Subcutaneous adipose tissue (tissue), 4 donors: Measurements from ENCODE around the gene VRK1. TPM values are rescaled to one million over a fixed set of nuclear protein-coding genes. Genes with fewer than 3 reads are reported as not detected.

Experiments
- total RNA-seq, 4 donors: library from RNA; depleted of rRNA; stranded (reverse); fragments of >200 nt; gene quantifications; one replicate each; pipeline ENCODE4 v1.1.0, GENCODE V29; 2016
- TF ChIP-seq, protein P1 (sequence below): fragments of 450-650 bp; IDR thresholded peaks from one replicate; pipeline ENCODE4 v1.5.1; 2016; ENCODE audit warnings: low read depth, mild to moderate bottlenecking, control low read depth, antibody characterized with exemption, moderate library complexity

Gene VRK1
- total RNA-seq, 4 donors from 2014 or later = 13.6 to 16.5 (median 14.2) TPM

DNA sequence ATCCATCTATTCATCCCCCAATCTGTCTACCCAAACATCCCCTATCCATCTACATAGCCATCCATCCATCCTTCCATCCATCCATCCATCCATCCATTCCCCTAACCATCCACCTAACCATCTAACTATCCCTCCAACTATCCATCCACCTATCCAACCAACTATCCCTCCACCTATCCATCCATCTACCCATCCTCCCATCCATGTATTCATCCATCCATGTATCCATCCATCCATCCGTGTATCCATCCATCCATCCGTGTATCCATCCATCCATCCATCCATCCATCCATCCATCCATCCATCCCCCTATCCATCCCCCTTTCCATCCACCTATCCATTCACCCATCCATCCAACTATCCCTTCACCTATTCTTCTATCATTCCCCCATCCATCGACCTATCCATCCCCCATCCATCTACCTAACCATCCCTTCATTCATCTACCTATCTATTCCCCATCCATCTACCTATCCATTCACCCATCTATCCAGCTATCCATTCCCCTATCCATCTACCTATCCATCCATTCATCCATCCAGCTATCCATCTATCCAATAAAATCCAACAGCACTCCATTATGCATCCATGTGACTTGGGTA, 131.7 kb downstream of the VRK1 start:
- TF ChIP-seq, protein P1, sequence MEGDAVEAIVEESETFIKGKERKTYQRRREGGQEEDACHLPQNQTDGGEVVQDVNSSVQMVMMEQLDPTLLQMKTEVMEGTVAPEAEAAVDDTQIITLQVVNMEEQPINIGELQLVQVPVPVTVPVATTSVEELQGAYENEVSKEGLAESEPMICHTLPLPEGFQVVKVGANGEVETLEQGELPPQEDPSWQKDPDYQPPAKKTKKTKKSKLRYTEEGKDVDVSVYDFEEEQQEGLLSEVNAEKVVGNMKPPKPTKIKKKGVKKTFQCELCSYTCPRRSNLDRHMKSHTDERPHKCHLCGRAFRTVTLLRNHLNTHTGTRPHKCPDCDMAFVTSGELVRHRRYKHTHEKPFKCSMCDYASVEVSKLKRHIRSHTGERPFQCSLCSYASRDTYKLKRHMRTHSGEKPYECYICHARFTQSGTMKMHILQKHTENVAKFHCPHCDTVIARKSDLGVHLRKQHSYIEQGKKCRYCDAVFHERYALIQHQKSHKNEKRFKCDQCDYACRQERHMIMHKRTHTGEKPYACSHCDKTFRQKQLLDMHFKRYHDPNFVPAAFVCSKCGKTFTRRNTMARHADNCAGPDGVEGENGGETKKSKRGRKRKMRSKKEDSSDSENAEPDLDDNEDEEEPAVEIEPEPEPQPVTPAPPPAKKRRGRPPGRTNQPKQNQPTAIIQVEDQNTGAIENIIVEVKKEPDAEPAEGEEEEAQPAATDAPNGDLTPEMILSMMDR = no peak

DNA sequence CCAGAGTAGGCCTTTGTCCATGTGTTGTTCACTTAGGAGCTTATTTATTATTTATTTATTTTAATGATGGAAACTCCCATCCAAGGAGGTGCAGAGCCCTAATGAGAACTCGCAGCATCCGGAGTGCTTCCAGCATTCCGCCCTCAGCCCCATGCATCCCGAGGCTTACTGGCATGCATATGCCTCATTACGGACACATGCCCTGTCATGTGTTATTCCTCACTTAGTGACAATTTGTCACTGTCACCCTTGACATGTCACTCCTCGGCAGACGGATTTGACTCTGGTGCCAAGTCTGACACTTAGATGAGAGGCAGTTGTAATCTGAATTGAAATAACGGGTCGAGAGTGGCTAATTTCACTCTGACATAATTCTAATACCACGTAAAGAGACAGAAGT, 132.8 kb downstream of the VRK1 start:
- TF ChIP-seq, protein P1 = no peak

DNA sequence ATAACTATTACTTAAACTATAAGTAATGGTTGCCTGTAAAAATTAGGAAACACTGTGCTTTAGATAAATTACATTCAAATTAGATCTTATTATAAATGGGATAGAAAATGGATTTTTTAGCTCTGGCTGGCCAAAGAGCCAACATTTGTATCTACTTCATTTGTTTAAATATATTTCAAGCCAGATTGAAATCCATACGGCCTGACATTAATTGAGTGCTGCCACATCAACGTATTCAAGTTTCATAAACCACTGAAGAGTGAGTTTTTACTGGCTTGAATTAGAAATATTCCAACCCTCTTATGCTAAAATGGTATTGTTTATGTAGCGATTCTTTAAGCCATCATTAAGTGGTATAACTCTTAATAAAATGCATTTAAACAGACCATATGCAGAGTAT, 133.3 kb downstream of the VRK1 start:
- TF ChIP-seq, protein P1 = no peak
